Heart left ventricle (tissue), 13 donors: ENCODE measurements around the gene SH3TC2.

ENCODE experiments used
- CTCF ChIP-seq, 12 donors: fragments of 200-600 bp; sonication (generic) in 4 of 12; IDR thresholded peaks; one replicate each; pipeline versions ENCODE4 v1.5.0 to v1.8.0; 2018 to 2022; ENCODE audit warnings: antibody characterized with exemption in 12 of 12, mild to moderate bottlenecking in 5 of 12
- POLR2A ChIP-seq, 2 donors: fragments of 450-650 bp; IDR thresholded peaks; one replicate each; pipeline ENCODE4 v1.6.1; 2017; ENCODE audit warnings: antibody characterized with exemption in 2 of 2, mild to moderate bottlenecking in 2 of 2, moderate library complexity in 2 of 2
- donor health status: ischemic (EF 13 %, LVEDD 7.1; RV severe dilation, severe dysfunction).
- donor health status: DM: no; HTN: yes; CAD: no.
- donor health status: DM: no; HTN: no; CAD: no.
- donor health status: ischemic (EF 25% LVEDD 6.9; RV normal size, moderate dysfunction).
- donor health status: ischemic (EF 25% LVEDD 5.7; RV mildly dilated, moderate dysfunction).
- donor health status: ischemic (EF 35%, LVEDD 5.7; RV mildly dilated, moderate dysfunction).
- donor health status: nonischemic (EF 11% LVEDD 7.7; RV severe dilation, severe dysfunction).
- donor health status: DM: yes; HTN: yes; CAD: no.
- donor health status: PGD.
- donor health status: ischemic (EF 29% LVEDD 5.4; RV normal size, mild dysfunction).
- donor health status: nonischemic (EF 23%, LVEDD 6.1; RV moderate dilation, normal function).

- TF ChIP-seq POLR2A (IDR thresholded peaks at IDR 0.05) (no peak), CTCF (IDR thresholded peaks at IDR 0.05) (no peak)
Observed at GRCh38 chr5:148972396-148972795, 90.5 kb downstream of the SH3TC2 start.
